ENCODE measurements around the gene UVRAG. TPM values are rescaled to one million over a fixed set of nuclear protein-coding genes. Genes with fewer than 3 reads are reported as not detected.
A peak's percentile ranks its signal among the peaks of the same experiment; 100 is the strongest.

The UVRAG gene
- total RNA-seq, 1 experiment from 2014 or later = 31.3 TPM

- TF ChIP-seq CTCF (IDR thresholded peaks at IDR 0.05; ENCODE audit: insufficient read depth in 1 of 2, low read depth in 1 of 2, low read length in 1 of 2, severe bottlenecking in 1 of 2, unreplicated experiment in 1 of 2) = peak in 1 of 2 experiments; percentile 39
- ChIA-PET POLR2A (no interaction called here), CTCF (interaction anchor here (1.0 to 1.2 kb wide), 4 partner anchors 13 to 144 kb away, joined by 3 to 7 read pairs (median 4); no protein-coding TSS in a partner anchor)
- Mint-ChIP-seq H3K27me3 (ENCODE audit: insufficient read depth, unreplicated experiment) (no peaks in the 10 kb centered on the region), H3K9me3 (ENCODE audit: unreplicated experiment) (peaks cover 11% of the 10 kb centered on the region), H3K4me3 (ENCODE audit: unreplicated experiment) (no peak overlapping the region), H3K36me3 (ENCODE audit: insufficient read depth, unreplicated experiment) (no peaks in the 10 kb centered on the region), H3K27ac (ENCODE audit: unreplicated experiment) (no peak overlapping the region), H3K4me1 (ENCODE audit: low read depth, unreplicated experiment) (peaks cover 18% of the 10 kb centered on the region)
- intact Hi-C loops (cut with micrococcal nuclease; ENCODE audit: unreplicated experiment) = no loop called here
- Histone ChIP-seq H3K9me3 (no peaks in the 10 kb centered on the region), H3K27me3 (replicated peaks; ENCODE audit: control insufficient read depth, insufficient read depth, low read length) (no peaks in the 10 kb centered on the region), H3K4me3 (ENCODE audit: low read depth, low read length) (no peak overlapping the region), H3K36me3 (ENCODE audit: control insufficient read depth, insufficient read depth, low read length) (no peaks in the 10 kb centered on the region), H3K4me1 (peaks cover 8% of the 10 kb centered on the region; the same call in 1 of the 2 replicates)
- no TSS peak for BruUV-seq (replicated peaks)
- peak; percentile 53 to 60 for DNase-seq
Measured at GRCh38 chr11:76041208-76041607, 226.2 kb downstream of the UVRAG start.

- DNase-seq = no peak
- peak overlapping the region; percentile 4 for H3K27ac Mint-ChIP-seq (ENCODE audit: unreplicated experiment)
- no peaks in the 10 kb centered on the region for H3K27me3 ChIP-seq (replicated peaks; ENCODE audit: control insufficient read depth, insufficient read depth, low read length)
- intact Hi-C loops (cut with micrococcal nuclease; ENCODE audit: unreplicated experiment) = no loop called here
- peaks cover 8% of the 10 kb centered on the region; the same call in 1 of the 2 replicates for H3K4me1 ChIP-seq
- H3K36me3 ChIP-seq (ENCODE audit: control insufficient read depth, insufficient read depth, low read length) = no peaks in the 10 kb centered on the region
- CTCF ChIA-PET = no interaction called here
- POLR2A ChIA-PET = no interaction called here
- H3K9me3 Mint-ChIP-seq (ENCODE audit: unreplicated experiment) = peaks cover 37% of the 10 kb centered on the region
- TF ChIP-seq CTCF (IDR thresholded peaks at IDR 0.05; ENCODE audit: insufficient read depth in 1 of 2, low read depth in 1 of 2, low read length in 1 of 2, severe bottlenecking in 1 of 2, unreplicated experiment in 1 of 2) = no peak
- no TSS peak for BruUV-seq (replicated peaks)
- H3K36me3 Mint-ChIP-seq (ENCODE audit: insufficient read depth, unreplicated experiment) = no peaks in the 10 kb centered on the region
- H3K27me3 Mint-ChIP-seq (ENCODE audit: insufficient read depth, unreplicated experiment) = no peaks in the 10 kb centered on the region
- peaks cover 25% of the 10 kb centered on the region for H3K9me3 ChIP-seq
- H3K4me1 Mint-ChIP-seq (ENCODE audit: low read depth, unreplicated experiment) = peaks cover 21% of the 10 kb centered on the region
- H3K4me3 Mint-ChIP-seq (ENCODE audit: unreplicated experiment) = no peak overlapping the region
- no peak overlapping the region for H3K4me3 ChIP-seq (ENCODE audit: low read depth, low read length)
Measured at GRCh38 chr11:76044750-76045320, 229.8 kb downstream of the UVRAG start.

DNA sequence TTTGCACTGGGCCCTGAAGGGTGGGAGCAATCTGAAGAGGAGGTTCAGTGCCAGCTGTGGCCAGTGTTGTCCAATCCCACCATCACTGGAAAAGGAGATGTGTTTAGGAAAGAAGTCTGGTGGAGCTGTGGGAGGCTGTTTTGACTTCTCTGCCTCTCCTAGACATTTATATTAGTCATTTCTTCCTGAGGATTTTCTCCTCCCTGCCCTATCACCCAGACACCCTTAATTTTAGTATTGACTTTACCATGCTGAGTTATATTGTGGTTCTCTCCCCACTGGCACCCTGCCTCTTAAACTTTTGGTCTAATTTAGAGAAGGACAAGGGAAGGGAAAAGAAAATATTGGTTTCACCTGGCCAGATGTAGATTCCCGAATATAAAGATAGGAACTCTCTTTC is 232.2 kb downstream of the UVRAG start:
- no peak for TF ChIP-seq CTCF (IDR thresholded peaks at IDR 0.05; ENCODE audit: insufficient read depth in 1 of 2, low read depth in 1 of 2, low read length in 1 of 2, severe bottlenecking in 1 of 2, unreplicated experiment in 1 of 2)
- no TSS peak for BruUV-seq (replicated peaks)
- Mint-ChIP-seq H3K27ac (ENCODE audit: unreplicated experiment) (no peak overlapping the region), H3K4me3 (ENCODE audit: unreplicated experiment) (no peak overlapping the region), H3K9me3 (ENCODE audit: unreplicated experiment) (peaks cover 39% of the 10 kb centered on the region), H3K4me1 (ENCODE audit: low read depth, unreplicated experiment) (peaks cover 29% of the 10 kb centered on the region), H3K27me3 (ENCODE audit: insufficient read depth, unreplicated experiment) (no peaks in the 10 kb centered on the region), H3K36me3 (ENCODE audit: insufficient read depth, unreplicated experiment) (no peaks in the 10 kb centered on the region)
- CTCF ChIA-PET = no interaction called here
- intact Hi-C loops (cut with micrococcal nuclease; ENCODE audit: unreplicated experiment) = no loop called here
- no peaks in the 10 kb centered on the region for H3K36me3 ChIP-seq (ENCODE audit: control insufficient read depth, insufficient read depth, low read length)
- H3K9me3 ChIP-seq = peaks cover 32% of the 10 kb centered on the region
- POLR2A ChIA-PET = no interaction called here
- no peaks in the 10 kb centered on the region for H3K27me3 ChIP-seq (replicated peaks; ENCODE audit: control insufficient read depth, insufficient read depth, low read length)
- H3K4me3 ChIP-seq (ENCODE audit: low read depth, low read length) = no peak overlapping the region
- DNase-seq = no peak
- peaks cover 8% of the 10 kb centered on the region; the same call in 1 of the 2 replicates for H3K4me1 ChIP-seq

Data from Caco-2 (cell line).